Heart right ventricle (tissue), 16 donors: ENCODE measurements around the gene RAB27B. TPM values are rescaled to one million over a fixed set of nuclear protein-coding genes. Genes with fewer than 3 reads are reported as not detected.

ENCODE experiments used
- ATAC-seq, 8 donors: fragments of 200-7000 bp; cut with Tn5 transposase; one replicate each; pipeline ENCODE4 v1.9.1; 2020; ENCODE audit warnings: mild to moderate bottlenecking in 8 of 8, moderate library complexity in 8 of 8, moderate number of reproducible peaks in 1 of 8
- DNase-seq, 2 donors: peaks; one replicate each; pipeline ENCODE4 v3.0.0-alpha.2; 2020
- H3K27ac ChIP-seq, 10 donors: fragments of 200-600 bp; sonication (generic) in 2 of 10; one replicate each; pipeline versions ENCODE4 v1.5.0 to v1.8.0; 2020 to 2022; ENCODE audit warnings: mild to moderate bottlenecking in 3 of 10
- H3K27me3 ChIP-seq, 7 donors: fragments of 200-600 bp; one replicate each; pipeline ENCODE4 v1.8.0; 2021 to 2022; ENCODE audit warnings: mild to moderate bottlenecking in 2 of 7
- H3K36me3 ChIP-seq, 9 donors: fragments of 200-600 bp; sonication (generic) in 1 of 9; one replicate each; pipeline versions ENCODE4 v1.5.0 to v1.8.0; 2020 to 2022; ENCODE audit warnings: mild to moderate bottlenecking in 2 of 9
- H3K4me1 ChIP-seq, 9 donors: fragments of 200-600 bp; sonication (generic) in 1 of 9; one replicate each; pipeline versions ENCODE4 v1.5.0 to v1.8.0; 2020 to 2022; ENCODE audit warnings: mild to moderate bottlenecking in 4 of 9
- H3K4me3 ChIP-seq, 10 donors: fragments of 200-600 bp; sonication (generic) in 2 of 10; one replicate each; pipeline versions ENCODE4 v1.5.0 to v1.8.0; 2020 to 2022; ENCODE audit warnings: mild to moderate bottlenecking in 7 of 10, moderate library complexity in 2 of 10
- H3K9me3 ChIP-seq, 11 donors: fragments of 200-600 bp in 10 of 11; sonication (generic) in 2 of 11; one replicate each; pipeline versions ENCODE4 v1.5.0 to v1.8.0; 2013 to 2022; ENCODE audit warnings: mild to moderate bottlenecking in 2 of 11, control low read depth in 1 of 11, moderate library complexity in 1 of 11
- WGBS, 2 donors: extraction: QIAGEN DNeasy Blood & Tissue Kit; methylation state at CpG; one replicate each; pipeline ENCODE4 v1.1.7; 2013; ENCODE audit warnings: inconsistent platforms in 1 of 2; 5-methylcytosine and 5-hydroxymethylcytosine counted together
- intact Hi-C, 10 donors: fragments of 100-400 bp; cut with DNase I; formaldehyde crosslinking; loops; one replicate each; pipeline versions ENCODE4 v1.11.1 to v1.14.2; 2022
- polyA plus RNA-seq, 2 donors: library from polyadenylated mRNA; stranded (reverse); fragments of 200-250 nt; gene quantifications; one replicate each; pipeline ENCODE4 v1.2.3, GENCODE V29; 2013
- total RNA-seq, 10 donors: library from RNA; stranded (reverse); fragmentation: NEBNext Ultra II Directional in 3 of 10; extraction: Animal tissue kit (Norgen Biotek cat#: 25700) in 3 of 10; gene quantifications; one replicate each; pipeline versions ENCODE4 v1.2.1 to v1.2.4, GENCODE V29; 2021 to 2023
- TF ChIP-seq, protein P1 (sequence below), 9 donors: fragments of 200-600 bp; sonication (generic) in 2 of 9; IDR thresholded peaks; one replicate each; pipeline versions ENCODE4 v1.5.0 to v1.8.0; 2021 to 2022; ENCODE audit warnings: antibody characterized with exemption in 9 of 9, mild to moderate bottlenecking in 5 of 9, moderate library complexity in 1 of 9
- donor health status: Arrhythmogenic right ventricular cardiomyopathy.
- donor health status: ischemic (EF 13 %, LVEDD 7.1; RV severe dilation, severe dysfunction).
- donor health status: healthy with polysubstance abuse.
- donor health status: DM: no; HTN: yes; CAD: no.
- donor health status: DM: no; HTN: no; CAD: no.
- donor health status: ischemic (EF 25% LVEDD 6.9; RV normal size, moderate dysfunction).
- donor health status: ischemic (EF 25% LVEDD 5.7; RV mildly dilated, moderate dysfunction).
- donor health status: healthy.
- donor health status: DM: yes; HTN: yes; CAD: no.
- donor health status: Ischemic cardiomyopathy.
- donor health status: ischemic (EF 35%, LVEDD 5.7; RV mildly dilated, moderate dysfunction).
- donor health status: nonischemic (EF 11% LVEDD 7.7; RV severe dilation, severe dysfunction).
- donor health status: DM: yes; HTN: yes; CAD: no.
- donor health status: PGD.
- donor health status: ischemic (EF 29% LVEDD 5.4; RV normal size, mild dysfunction).
- donor health status: nonischemic (EF 23%, LVEDD 6.1; RV moderate dilation, normal function).

The RAB27B gene
- total and polyA plus RNA-seq, 12 donors = 0.02 to 0.86 (median 0.07) TPM; not detected in 2

DNA sequence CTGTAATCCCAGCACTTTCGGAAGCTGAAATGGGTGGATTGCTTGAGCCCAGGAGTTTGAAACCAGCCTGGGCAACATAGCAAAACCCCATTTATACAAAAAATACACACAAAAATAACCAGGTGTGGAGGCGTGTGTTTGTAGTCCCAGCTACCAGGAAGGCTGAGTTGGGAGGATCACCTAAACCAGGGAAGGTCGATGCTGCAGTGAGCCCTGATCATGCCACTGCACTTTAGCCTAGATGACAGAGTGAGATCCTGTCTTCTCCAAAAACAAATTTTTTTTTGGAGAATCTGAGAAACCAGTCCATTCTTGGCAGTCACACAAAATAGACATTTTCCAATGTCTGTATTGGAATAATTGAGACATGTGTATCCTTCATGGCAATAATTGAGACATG lies 46.8 kb downstream of the RAB27B start:
- no peaks in the 10 kb centered on the region for H3K36me3 ChIP-seq
- TF ChIP-seq, protein P1, sequence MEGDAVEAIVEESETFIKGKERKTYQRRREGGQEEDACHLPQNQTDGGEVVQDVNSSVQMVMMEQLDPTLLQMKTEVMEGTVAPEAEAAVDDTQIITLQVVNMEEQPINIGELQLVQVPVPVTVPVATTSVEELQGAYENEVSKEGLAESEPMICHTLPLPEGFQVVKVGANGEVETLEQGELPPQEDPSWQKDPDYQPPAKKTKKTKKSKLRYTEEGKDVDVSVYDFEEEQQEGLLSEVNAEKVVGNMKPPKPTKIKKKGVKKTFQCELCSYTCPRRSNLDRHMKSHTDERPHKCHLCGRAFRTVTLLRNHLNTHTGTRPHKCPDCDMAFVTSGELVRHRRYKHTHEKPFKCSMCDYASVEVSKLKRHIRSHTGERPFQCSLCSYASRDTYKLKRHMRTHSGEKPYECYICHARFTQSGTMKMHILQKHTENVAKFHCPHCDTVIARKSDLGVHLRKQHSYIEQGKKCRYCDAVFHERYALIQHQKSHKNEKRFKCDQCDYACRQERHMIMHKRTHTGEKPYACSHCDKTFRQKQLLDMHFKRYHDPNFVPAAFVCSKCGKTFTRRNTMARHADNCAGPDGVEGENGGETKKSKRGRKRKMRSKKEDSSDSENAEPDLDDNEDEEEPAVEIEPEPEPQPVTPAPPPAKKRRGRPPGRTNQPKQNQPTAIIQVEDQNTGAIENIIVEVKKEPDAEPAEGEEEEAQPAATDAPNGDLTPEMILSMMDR (IDR thresholded peaks at IDR 0.05) = no peak
- no peak overlapping the region for H3K4me3 ChIP-seq
- intact Hi-C loops = no loop called here
- no peaks in the 10 kb centered on the region for H3K4me1 ChIP-seq
- H3K27ac ChIP-seq = no peak overlapping the region
- no peaks in the 10 kb centered on the region for H3K27me3 ChIP-seq
- H3K9me3 ChIP-seq = peaks cover 0 to 4% (median 0%) of the 10 kb centered on the region in 11 donors
- DNase-seq = no peak
- no peak for ATAC-seq
- 76 to 93% methylated on average over 3 of the region's 3 CpGs for WGBS, 2 donors

DNA sequence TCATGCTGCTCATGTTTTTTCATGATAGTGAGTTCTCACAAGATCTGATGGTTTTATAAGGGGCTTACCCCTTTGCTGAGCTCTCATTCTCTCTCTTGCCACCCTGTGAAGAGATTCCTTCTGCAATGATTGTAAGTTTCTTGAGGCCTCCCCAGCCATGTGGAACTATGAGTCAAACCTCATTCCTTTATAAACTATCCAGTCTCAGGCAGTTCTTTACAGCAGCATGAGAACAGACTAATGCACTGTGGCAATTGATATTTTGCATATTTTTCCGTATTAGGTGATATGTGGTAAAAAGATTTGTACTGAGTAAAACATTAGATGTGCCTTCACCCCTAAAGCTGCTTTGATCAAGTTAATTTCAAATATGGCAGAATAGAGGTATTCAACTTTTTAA lies 48.8 kb downstream of the RAB27B start:
- 91 to 95% methylated on average over 1 of the region's 1 CpG for WGBS, 2 donors
- no peak overlapping the region for H3K4me3 ChIP-seq
- no peaks in the 10 kb centered on the region for H3K27me3 ChIP-seq
- ATAC-seq = no peak
- H3K36me3 ChIP-seq = no peaks in the 10 kb centered on the region
- H3K27ac ChIP-seq = no peak overlapping the region
- no peaks in the 10 kb centered on the region for H3K4me1 ChIP-seq
- no peak for DNase-seq
- intact Hi-C loops = no loop called here
- TF ChIP-seq, protein P1 (IDR thresholded peaks at IDR 0.05) = no peak
- peaks cover 0 to 4% (median 0%) of the 10 kb centered on the region in 11 donors for H3K9me3 ChIP-seq

DNA sequence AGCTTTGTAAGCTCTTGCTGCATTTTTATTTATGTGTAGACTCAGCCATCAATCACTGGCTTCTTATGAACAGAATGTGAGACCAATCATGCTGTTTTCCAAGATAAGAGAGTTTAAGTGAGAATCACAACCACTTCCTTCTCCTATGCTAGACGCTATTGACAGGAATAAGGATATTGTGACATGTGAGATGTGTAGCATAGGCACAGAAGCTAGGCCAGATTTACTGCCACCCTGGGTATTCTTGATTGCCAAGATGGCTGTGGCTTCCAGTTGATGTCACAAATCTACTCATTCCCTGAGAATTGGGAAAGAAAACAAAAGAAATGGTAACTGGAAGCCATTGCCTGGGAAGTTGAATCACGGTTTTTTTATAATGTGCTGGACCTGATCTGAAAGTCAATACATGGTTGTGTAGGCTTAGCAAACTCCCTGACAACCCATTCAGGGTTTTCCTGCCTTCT lies 49.9 kb downstream of the RAB27B start:
- no peak for ATAC-seq
- Histone ChIP-seq H3K4me1 (no peaks in the 10 kb centered on the region), H3K27me3 (peaks cover 0 to 8% (median 0%) of the 10 kb centered on the region in 7 donors), H3K9me3 (peaks cover 0 to 4% (median 0%) of the 10 kb centered on the region in 11 donors), H3K4me3 (no peak overlapping the region), H3K36me3 (no peaks in the 10 kb centered on the region), H3K27ac (no peak overlapping the region)
- 65 to 86% methylated on average over 2 of the region's 2 CpGs for WGBS, 2 donors
- intact Hi-C loops = no loop called here
- TF ChIP-seq, protein P1 (IDR thresholded peaks at IDR 0.05) = no peak
- no peak for DNase-seq

DNA sequence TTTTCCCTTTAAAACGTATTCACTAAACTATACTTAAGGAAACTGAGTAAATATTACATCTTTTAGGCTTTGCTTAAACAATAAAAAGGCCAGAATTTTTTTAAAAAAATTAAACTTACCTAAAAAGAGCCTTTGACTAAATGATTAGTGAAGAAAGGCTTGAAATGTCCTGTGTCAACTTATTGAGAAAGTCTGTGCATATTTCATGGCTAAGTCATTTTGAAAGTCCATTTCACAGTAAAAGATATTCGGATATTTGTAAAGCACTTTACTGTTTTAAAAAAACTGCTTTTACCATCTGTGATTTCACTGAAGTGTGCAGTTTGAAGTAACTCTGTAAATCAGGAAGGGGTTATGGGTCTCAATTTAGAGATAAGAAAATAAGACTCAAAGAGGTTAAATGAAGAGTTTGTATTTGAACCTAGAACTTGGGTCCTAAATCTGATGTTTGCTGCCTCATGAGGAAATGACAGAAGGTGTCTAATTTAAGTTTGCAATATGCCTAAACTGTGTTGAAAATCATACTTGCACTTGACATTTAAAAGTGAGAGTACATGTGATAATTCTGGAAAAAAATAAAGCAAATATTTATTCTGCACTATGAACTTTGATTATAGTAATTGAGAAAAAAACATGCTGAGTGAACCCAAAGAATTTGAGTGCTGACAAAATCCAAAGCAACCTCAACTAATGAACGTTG lies 50.5 kb downstream of the RAB27B start:
- no peak for DNase-seq
- peaks cover 0 to 10% (median 0%) of the 10 kb centered on the region in 7 donors for H3K27me3 ChIP-seq
- ATAC-seq = no peak
- TF ChIP-seq, protein P1 (IDR thresholded peaks at IDR 0.05) = no peak
- intact Hi-C loops = no loop called here
- no peak overlapping the region for H3K27ac ChIP-seq
- H3K36me3 ChIP-seq = no peaks in the 10 kb centered on the region
- no peak overlapping the region for H3K4me3 ChIP-seq
- H3K4me1 ChIP-seq = no peaks in the 10 kb centered on the region
- H3K9me3 ChIP-seq = peaks cover 0 to 4% (median 0%) of the 10 kb centered on the region in 11 donors
- 66 to 79% methylated on average over 3 of the region's 3 CpGs for WGBS, 2 donors
